SK-N-SH treated with all-trans-retinoic acid at 6 μM for 48 hours (cell line): ENCODE measurements around the gene SORCS2.

ENCODE experiments used
- ATAC-seq: fragments of 200-7000 bp; cut with Tn5 transposase; 3 replicates; pipeline ENCODE4 v1.9.1; 2020; ENCODE audit warnings: mild to moderate bottlenecking, moderate library complexity
- ARNTL ChIP-seq: fragments of 450-650 bp; formaldehyde crosslinking; IDR thresholded peaks from 2 replicates; pipeline ENCODE4 v1.5.0; 2020; ENCODE audit warnings: low read depth, mild to moderate bottlenecking, moderate library complexity, borderline replicate concordance
- BACH2 ChIP-seq: fragments of 250-450 bp; sonication (Bioruptor Pico); IDR thresholded peaks from 2 replicates; pipeline ENCODE4 v1.9.0; 2021; ENCODE audit warnings: mild to moderate bottlenecking, borderline replicate concordance
- CREB5 ChIP-seq: fragments of 250-450 bp; sonication (Bioruptor Pico); IDR thresholded peaks from 2 replicates; pipeline ENCODE4 v1.5.1; 2020; ENCODE audit warnings: low read depth, mild to moderate bottlenecking, moderate library complexity
- CSDC2 ChIP-seq: fragments of 250-450 bp; sonication (Bioruptor Pico); IDR thresholded peaks from 2 replicates; pipeline ENCODE4 v1.5.0; 2020; ENCODE audit warnings: mild to moderate bottlenecking, moderate library complexity
- CSRNP3 ChIP-seq: fragments of 250-450 bp; sonication (Bioruptor Pico); IDR thresholded peaks from 2 replicates; pipeline ENCODE4 v1.5.1; 2021; ENCODE audit warnings: mild to moderate bottlenecking, moderate library complexity
- ESRRG ChIP-seq: fragments of 250-450 bp; sonication (Bioruptor Pico); IDR thresholded peaks from 2 replicates; pipeline ENCODE4 v1.6.1; 2021; ENCODE audit warnings: mild to moderate bottlenecking
- GLIS3 ChIP-seq: fragments of 250-450 bp; sonication (Bioruptor Pico); IDR thresholded peaks from 2 replicates; pipeline ENCODE4 v1.5.0; 2020; ENCODE audit warnings: mild to moderate bottlenecking, moderate library complexity
- ISL1 ChIP-seq: fragments of 250-450 bp; sonication (Bioruptor Pico); IDR thresholded peaks from 2 replicates; pipeline ENCODE4 v2.1.2; 2022; ENCODE audit warnings: mild to moderate bottlenecking, moderate library complexity
- OSR1 ChIP-seq: fragments of 250-450 bp; sonication (Bioruptor Pico); IDR thresholded peaks from 2 replicates; pipeline ENCODE4 v1.8.0; 2022; ENCODE audit warnings: moderate library complexity, mild to moderate bottlenecking, inconsistent platforms
- PATZ1 ChIP-seq: fragments of 250-450 bp; sonication (Bioruptor Pico); IDR thresholded peaks from 2 replicates; pipeline ENCODE4 v1.8.0; 2020; ENCODE audit warnings: mild to moderate bottlenecking, moderate library complexity, borderline replicate concordance
- PPARA ChIP-seq: fragments of 250-450 bp; sonication (Bioruptor Pico); IDR thresholded peaks from 2 replicates; pipeline ENCODE4 v1.5.0; 2020; ENCODE audit warnings: mild to moderate bottlenecking, borderline replicate concordance
- RARB ChIP-seq: fragments of 250-450 bp; sonication (Bioruptor Pico); IDR thresholded peaks from 2 replicates; pipeline ENCODE4 v1.8.0; 2021; ENCODE audit warnings: mild to moderate bottlenecking, moderate library complexity
- SNAI2 ChIP-seq: fragments of 250-450 bp; sonication (Bioruptor Pico); IDR thresholded peaks from 2 replicates; pipeline ENCODE4 v1.5.0; 2020; ENCODE audit warnings: mild to moderate bottlenecking, moderate library complexity
- TCF4 ChIP-seq: fragments of 250-450 bp; sonication (Bioruptor Pico); IDR thresholded peaks from 2 replicates; pipeline ENCODE4 v1.8.0; 2021; ENCODE audit warnings: mild to moderate bottlenecking, moderate library complexity, borderline replicate concordance
- TOX ChIP-seq: fragments of 250-450 bp; sonication (Bioruptor Pico); IDR thresholded peaks from 2 replicates; pipeline ENCODE4 v1.8.0; 2021; ENCODE audit warnings: mild to moderate bottlenecking, moderate library complexity, borderline replicate concordance
- TSHZ2 ChIP-seq: fragments of 250-450 bp; sonication (Bioruptor Pico); IDR thresholded peaks from 2 replicates; pipeline ENCODE4 v1.5.0; 2020; ENCODE audit warnings: mild to moderate bottlenecking, moderate library complexity
- ZC3H10 ChIP-seq: fragments of 250-450 bp; sonication (Bioruptor Pico); IDR thresholded peaks from 2 replicates; pipeline ENCODE4 v1.5.1; 2021; ENCODE audit warnings: mild to moderate bottlenecking, moderate library complexity
- ZFP3 ChIP-seq: fragments of 250-450 bp; sonication (Bioruptor Pico); IDR thresholded peaks from 2 replicates; pipeline ENCODE4 v1.5.0; 2020; ENCODE audit warnings: mild to moderate bottlenecking, moderate library complexity
- ZFP30 ChIP-seq: fragments of 450-650 bp; formaldehyde crosslinking; IDR thresholded peaks from 2 replicates; pipeline ENCODE4 v1.5.0; 2022; ENCODE audit warnings: mild to moderate bottlenecking, moderate library complexity
- ZNF565 ChIP-seq: fragments of 450-650 bp; formaldehyde crosslinking; conservative IDR thresholded peaks from 2 replicates; pipeline ENCODE4 v1.5.0; 2020; ENCODE audit warnings: low read depth, mild to moderate bottlenecking, moderate library complexity
- ZNF70 ChIP-seq: fragments of 450-650 bp; formaldehyde crosslinking; IDR thresholded peaks from 2 replicates; pipeline ENCODE4 v1.5.0; 2020; ENCODE audit warnings: mild to moderate bottlenecking, moderate library complexity
- ZNF8 ChIP-seq: fragments of 450-650 bp; formaldehyde crosslinking; IDR thresholded peaks from 2 replicates; pipeline ENCODE4 v1.5.0; 2020; ENCODE audit warnings: mild to moderate bottlenecking, moderate library complexity

Gene SORCS2

GRCh38 chr4:7767526-7767925 lies 575.2 kb downstream of the SORCS2 start (continued):
- TF ChIP-seq TSHZ2 (CRISPR knock-in tag), result no peak

- ATAC-seq, result no peak
- TF ChIP-seq TSHZ2 (CRISPR knock-in tag) (no peak), TCF4 (CRISPR knock-in tag) (no peak), OSR1 (CRISPR knock-in tag) (no peak), ZFP30 (CRISPR knock-in tag) (no peak), ISL1 (CRISPR knock-in tag) (no peak), ZC3H10 (CRISPR knock-in tag) (no peak), BACH2 (CRISPR knock-in tag) (no peak), SNAI2 (no peak), ZNF70 (CRISPR knock-in tag) (no peak), PATZ1 (CRISPR knock-in tag) (no peak), ARNTL (CRISPR knock-in tag) (no peak), ZNF8 (CRISPR knock-in tag) (no peak), TOX (CRISPR knock-in tag) (no peak), CREB5 (no peak), GLIS3 (CRISPR knock-in tag) (no peak), ESRRG (no peak)
Observed at GRCh38 chr4:7767966-7768365, 575.6 kb downstream of the SORCS2 start.

- no peak for ATAC-seq
- TF ChIP-seq ZNF8 (CRISPR knock-in tag), result no peak
- no peak for TF ChIP-seq ZNF565 (CRISPR knock-in tag)
- no peak for TF ChIP-seq GLIS3 (CRISPR knock-in tag)
- TF ChIP-seq ESRRG, result no peak
- no peak for TF ChIP-seq CSRNP3 (CRISPR knock-in tag)
- TF ChIP-seq CREB5, result no peak
- no peak for TF ChIP-seq ARNTL (CRISPR knock-in tag)
- no peak for TF ChIP-seq CSDC2 (CRISPR knock-in tag)
- no peak for TF ChIP-seq ZNF70 (CRISPR knock-in tag)
- no peak for TF ChIP-seq ZFP3
- TF ChIP-seq SNAI2, result no peak
- TF ChIP-seq TCF4 (CRISPR knock-in tag), result no peak
- no peak for TF ChIP-seq RARB (CRISPR knock-in tag)
- no peak for TF ChIP-seq BACH2 (CRISPR knock-in tag)
- TF ChIP-seq PATZ1 (CRISPR knock-in tag), result no peak
- no peak for TF ChIP-seq ISL1 (CRISPR knock-in tag)
- TF ChIP-seq PPARA, result no peak
- no peak for TF ChIP-seq ZFP30 (CRISPR knock-in tag)
Observed at GRCh38 chr4:7768736-7769135, 576.4 kb downstream of the SORCS2 start.
